ENCODE data around the gene COG5. TPM values are rescaled to one million over a fixed set of nuclear protein-coding genes. Genes with fewer than 3 reads are reported as not detected.

COG5 gene
- total RNA-seq, 1 experiment from 2014 or later = 23.6 TPM

- Mint-ChIP-seq H3K4me3 (ENCODE audit: low read depth, unreplicated experiment) (no peak overlapping the region), H3K36me3 (ENCODE audit: insufficient read depth, unreplicated experiment) (no peaks in the 10 kb centered on the region), H3K4me1 (ENCODE audit: low read depth, unreplicated experiment) (no peaks in the 10 kb centered on the region), H3K27ac (ENCODE audit: unreplicated experiment) (no peak overlapping the region), H3K9me3 (ENCODE audit: low read depth, unreplicated experiment) (no peaks in the 10 kb centered on the region), H3K27me3 (ENCODE audit: unreplicated experiment) (no peaks in the 10 kb centered on the region)
- no TSS peak for BruUV-seq (replicated peaks)
- CTCF ChIA-PET = no interaction called here
- no peak for TF ChIP-seq CTCF (IDR thresholded peaks at IDR 0.05; ENCODE audit: unreplicated experiment)
- intact Hi-C loops (cut with micrococcal nuclease; ENCODE audit: unreplicated experiment) = no loop called here
- no peak for DNase-seq
Observed at GRCh38 chr7:107262857-107263256, 300.9 kb downstream of the COG5 start.

GRCh38 chr7:107258737-107259136, 305.0 kb downstream of the COG5 start:
- BruUV-seq (replicated peaks) = no TSS peak
- Mint-ChIP-seq H3K9me3 (ENCODE audit: low read depth, unreplicated experiment) (no peaks in the 10 kb centered on the region), H3K27me3 (ENCODE audit: unreplicated experiment) (no peaks in the 10 kb centered on the region), H3K4me1 (ENCODE audit: low read depth, unreplicated experiment) (no peaks in the 10 kb centered on the region), H3K36me3 (ENCODE audit: insufficient read depth, unreplicated experiment) (no peaks in the 10 kb centered on the region), H3K27ac (ENCODE audit: unreplicated experiment) (no peak overlapping the region), H3K4me3 (ENCODE audit: low read depth, unreplicated experiment) (no peak overlapping the region)
- CTCF ChIA-PET = no interaction called here
- TF ChIP-seq CTCF (IDR thresholded peaks at IDR 0.05; ENCODE audit: unreplicated experiment) = no peak
- intact Hi-C loops (cut with micrococcal nuclease; ENCODE audit: unreplicated experiment) = no loop called here
- no peak for DNase-seq

GRCh38 chr7:107255602-107256001, 308.1 kb downstream of the COG5 start:
- no peak overlapping the region for H3K27ac Mint-ChIP-seq (ENCODE audit: unreplicated experiment)
- H3K4me3 Mint-ChIP-seq (ENCODE audit: low read depth, unreplicated experiment) = no peak overlapping the region
- no peaks in the 10 kb centered on the region for H3K27me3 Mint-ChIP-seq (ENCODE audit: unreplicated experiment)
- TF ChIP-seq CTCF (IDR thresholded peaks at IDR 0.05; ENCODE audit: unreplicated experiment) = no peak
- no TSS peak for BruUV-seq (replicated peaks)
- intact Hi-C loops (cut with micrococcal nuclease; ENCODE audit: unreplicated experiment) = no loop called here
- no peaks in the 10 kb centered on the region for H3K36me3 Mint-ChIP-seq (ENCODE audit: insufficient read depth, unreplicated experiment)
- no peaks in the 10 kb centered on the region for H3K9me3 Mint-ChIP-seq (ENCODE audit: low read depth, unreplicated experiment)
- CTCF ChIA-PET = interaction anchor here (0.6 kb wide), 1 partner anchor 26 kb away, joined by 3 read pairs; no protein-coding TSS in a partner anchor
- no peak for DNase-seq
- H3K4me1 Mint-ChIP-seq (ENCODE audit: low read depth, unreplicated experiment) = no peaks in the 10 kb centered on the region

- no TSS peak for BruUV-seq (replicated peaks)
- no peaks in the 10 kb centered on the region for H3K4me1 Mint-ChIP-seq (ENCODE audit: low read depth, unreplicated experiment)
- intact Hi-C loops (cut with micrococcal nuclease; ENCODE audit: unreplicated experiment) = no loop called here
- no peak overlapping the region for H3K27ac Mint-ChIP-seq (ENCODE audit: unreplicated experiment)
- H3K9me3 Mint-ChIP-seq (ENCODE audit: low read depth, unreplicated experiment) = no peaks in the 10 kb centered on the region
- no peaks in the 10 kb centered on the region for H3K36me3 Mint-ChIP-seq (ENCODE audit: insufficient read depth, unreplicated experiment)
- CTCF ChIA-PET = interaction anchor here (0.6 kb wide), 2 partner anchors 11 to 83 kb away, joined by 3 to 4 read pairs; no protein-coding TSS in a partner anchor
- TF ChIP-seq CTCF (IDR thresholded peaks at IDR 0.05; ENCODE audit: unreplicated experiment) = no peak
- H3K4me3 Mint-ChIP-seq (ENCODE audit: low read depth, unreplicated experiment) = no peak overlapping the region
- H3K27me3 Mint-ChIP-seq (ENCODE audit: unreplicated experiment) = no peaks in the 10 kb centered on the region
- no peak for DNase-seq
Observed at GRCh38 chr7:107254398-107254985, 309.2 kb downstream of the COG5 start.

Data from Calu3 (cell line).